Esophagus (tissue), 2 donors: ENCODE measurements around the gene GLP1R. TPM values are rescaled to one million over a fixed set of nuclear protein-coding genes. Genes with fewer than 3 reads are reported as not detected.

ENCODE experiments used
- H3K27ac ChIP-seq, 2 donors: one replicate each; pipeline ENCODE4 v1.5.1; 2013; ENCODE audit warnings: low read depth in 2 of 2, mild to moderate bottlenecking in 2 of 2, inconsistent platforms in 1 of 2, low read length in 1 of 2, moderate library complexity in 1 of 2
- H3K27me3 ChIP-seq, 2 donors: one replicate each; pipeline ENCODE4 v1.6.1; 2013; ENCODE audit warnings: low read length in 2 of 2, control low read depth in 1 of 2, mild to moderate bottlenecking in 1 of 2; ENCODE audit not compliant: insufficient read depth in 2 of 2, control insufficient read depth in 1 of 2
- H3K36me3 ChIP-seq, 2 donors: one replicate each; pipeline ENCODE4 v1.6.1; 2013; ENCODE audit warnings: low read length in 1 of 2; ENCODE audit not compliant: control insufficient read depth in 2 of 2, insufficient read depth in 2 of 2
- H3K4me1 ChIP-seq, 2 donors: one replicate each; pipeline ENCODE4 v1.6.1; 2013; ENCODE audit warnings: low read length in 1 of 2; ENCODE audit not compliant: control insufficient read depth in 2 of 2, insufficient read depth in 2 of 2
- H3K4me3 ChIP-seq, 2 donors: one replicate each; pipeline ENCODE4 v1.5.1; 2013; ENCODE audit warnings: low read length in 2 of 2, mild to moderate bottlenecking in 2 of 2, low read depth in 1 of 2, moderate library complexity in 1 of 2
- H3K9me3 ChIP-seq, 2 donors: one replicate each; pipeline ENCODE4 v1.6.1; 2013; ENCODE audit warnings: mild to moderate bottlenecking in 2 of 2, low read depth in 1 of 2, low read length in 1 of 2, moderate library complexity in 1 of 2; ENCODE audit not compliant: control insufficient read depth in 2 of 2, insufficient read depth in 1 of 2
- WGBS, 2 donors: extraction: QIAGEN DNeasy Blood & Tissue Kit; methylation state at CpG; one replicate each; pipeline ENCODE4 v1.1.7; 2013; 5-methylcytosine and 5-hydroxymethylcytosine counted together
- polyA plus RNA-seq, 2 donors: library from polyadenylated mRNA; stranded (reverse); fragments of 200-250 nt; gene quantifications; one replicate each; pipeline ENCODE4 v1.2.3, GENCODE V29; 2013
- donor health status: healthy with polysubstance abuse.
- donor health status: Bipolar disorder and iron deficiency.

GLP1R gene
- polyA plus RNA-seq, 2 donors, result not detected

DNA sequence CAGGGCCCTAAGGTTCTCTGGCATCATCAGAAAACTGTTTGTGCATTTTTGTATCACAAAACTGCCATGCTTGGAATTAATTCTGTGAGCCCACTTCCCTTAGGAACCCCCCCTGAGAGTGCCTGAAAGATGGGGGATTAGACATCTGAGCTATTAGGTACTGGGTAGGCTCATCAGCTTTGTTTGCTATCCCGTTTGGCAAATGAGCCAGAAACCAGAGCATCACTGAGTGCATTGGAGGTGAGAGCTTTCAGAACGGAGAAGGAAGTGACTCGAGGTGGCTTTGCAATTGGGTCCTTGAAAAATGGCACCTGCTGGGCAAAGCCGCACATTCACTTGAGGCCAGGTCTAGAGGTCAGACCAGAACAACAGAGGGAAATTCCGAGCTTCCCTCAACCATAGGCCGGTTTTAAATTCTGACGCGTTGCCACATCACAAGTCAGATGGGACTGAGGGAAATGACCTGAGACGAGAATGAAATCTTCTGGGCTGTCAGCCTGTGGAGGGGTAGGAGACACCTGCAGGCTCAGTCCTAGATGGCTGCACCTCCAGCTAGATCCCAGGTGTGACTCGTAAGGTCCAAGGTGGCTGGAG, 8.4 kb upstream of the GLP1R start:
- Histone ChIP-seq H3K27ac (no peak overlapping the region), H3K9me3 (no peaks in the 10 kb centered on the region), H3K27me3 (no peaks in the 10 kb centered on the region), H3K4me1 (no peaks in the 10 kb centered on the region), H3K36me3 (no peaks in the 10 kb centered on the region), H3K4me3 (no peak overlapping the region)
- WGBS, 2 donors, result 79 to 82% methylated on average over 10 of the region's 10 CpGs

DNA sequence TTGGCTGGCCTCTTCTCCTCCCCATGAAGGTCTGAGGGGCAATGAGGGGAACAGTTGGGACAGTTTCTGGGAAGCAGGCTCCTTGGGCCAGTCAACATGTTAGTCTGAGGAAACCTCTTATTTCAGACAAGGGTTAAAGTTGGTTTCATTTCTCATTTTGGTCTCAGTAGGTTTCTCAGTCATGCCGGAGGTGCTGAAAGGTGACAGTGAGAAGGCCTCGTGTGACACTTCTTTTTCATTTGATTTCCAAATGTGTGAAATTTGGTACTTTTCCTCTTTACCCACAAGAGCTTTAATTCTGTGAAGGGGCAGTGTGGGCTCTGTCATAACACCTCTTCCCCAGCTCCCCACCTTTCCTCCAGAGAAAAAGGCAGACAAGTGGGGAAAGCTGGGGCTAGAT, 7.5 kb upstream of the GLP1R start:
- Histone ChIP-seq H3K27ac (no peak overlapping the region), H3K27me3 (no peaks in the 10 kb centered on the region), H3K4me1 (no peaks in the 10 kb centered on the region), H3K36me3 (no peaks in the 10 kb centered on the region), H3K4me3 (no peak overlapping the region), H3K9me3 (no peaks in the 10 kb centered on the region)
- 58 to 67% methylated on average over 2 of the region's 2 CpGs for WGBS, 2 donors

DNA sequence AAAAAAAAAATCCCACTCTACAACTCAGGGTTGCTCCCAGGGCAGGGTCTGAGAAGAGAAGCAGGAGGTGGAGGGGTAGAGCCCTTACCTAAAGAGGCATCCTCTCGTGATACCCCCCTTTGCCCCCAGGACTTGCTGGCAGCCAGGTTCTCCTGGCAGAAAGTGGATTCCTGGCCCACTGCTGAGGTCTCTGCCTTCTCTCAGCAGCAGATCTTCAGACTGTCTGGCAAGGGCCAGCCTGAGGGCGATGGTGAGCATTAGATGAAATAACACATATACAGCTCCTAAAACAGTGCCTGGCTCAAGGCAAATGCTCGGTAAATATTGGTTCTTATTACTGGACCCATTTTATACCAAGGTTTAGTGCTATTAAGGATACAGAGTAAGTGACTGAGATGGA, 4.8 kb upstream of the GLP1R start:
- 79 to 82% methylated on average over 3 of the region's 3 CpGs for WGBS, 2 donors
- Histone ChIP-seq H3K36me3 (no peaks in the 10 kb centered on the region), H3K9me3 (peaks cover 0 to 3% of the 10 kb centered on the region in 2 donors), H3K27ac (no peak overlapping the region), H3K4me3 (no peak overlapping the region), H3K4me1 (peaks cover 0 to 1% of the 10 kb centered on the region in 2 donors), H3K27me3 (peaks cover 0 to 8% of the 10 kb centered on the region in 2 donors)

DNA sequence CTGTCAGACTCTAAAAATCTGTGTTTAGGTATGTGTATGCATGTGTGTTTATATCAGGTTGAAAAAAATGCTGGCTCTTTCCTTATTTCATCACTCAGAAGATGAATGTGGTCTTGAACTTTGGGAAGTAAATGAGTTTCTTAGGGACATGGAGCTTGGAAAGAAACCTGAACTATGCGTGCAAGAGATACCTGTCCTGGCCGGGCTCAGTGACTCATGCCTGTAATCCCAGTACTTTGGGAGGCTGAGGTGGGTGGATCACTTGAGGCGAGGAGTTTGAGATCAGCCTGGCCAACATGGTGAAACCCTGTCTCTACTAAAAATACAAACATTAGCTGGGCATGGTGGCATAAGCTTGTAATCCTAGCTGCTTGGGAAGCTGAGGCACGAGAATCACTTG, 4.4 kb upstream of the GLP1R start:
- Histone ChIP-seq H3K4me3 (no peak overlapping the region), H3K9me3 (peaks cover 0 to 3% of the 10 kb centered on the region in 2 donors), H3K27ac (no peak overlapping the region), H3K36me3 (no peaks in the 10 kb centered on the region), H3K4me1 (peaks cover 0 to 2% of the 10 kb centered on the region in 2 donors), H3K27me3 (peaks cover 0 to 10% of the 10 kb centered on the region in 2 donors)
- 49 to 61% methylated on average over 4 of the region's 4 CpGs for WGBS, 2 donors

DNA sequence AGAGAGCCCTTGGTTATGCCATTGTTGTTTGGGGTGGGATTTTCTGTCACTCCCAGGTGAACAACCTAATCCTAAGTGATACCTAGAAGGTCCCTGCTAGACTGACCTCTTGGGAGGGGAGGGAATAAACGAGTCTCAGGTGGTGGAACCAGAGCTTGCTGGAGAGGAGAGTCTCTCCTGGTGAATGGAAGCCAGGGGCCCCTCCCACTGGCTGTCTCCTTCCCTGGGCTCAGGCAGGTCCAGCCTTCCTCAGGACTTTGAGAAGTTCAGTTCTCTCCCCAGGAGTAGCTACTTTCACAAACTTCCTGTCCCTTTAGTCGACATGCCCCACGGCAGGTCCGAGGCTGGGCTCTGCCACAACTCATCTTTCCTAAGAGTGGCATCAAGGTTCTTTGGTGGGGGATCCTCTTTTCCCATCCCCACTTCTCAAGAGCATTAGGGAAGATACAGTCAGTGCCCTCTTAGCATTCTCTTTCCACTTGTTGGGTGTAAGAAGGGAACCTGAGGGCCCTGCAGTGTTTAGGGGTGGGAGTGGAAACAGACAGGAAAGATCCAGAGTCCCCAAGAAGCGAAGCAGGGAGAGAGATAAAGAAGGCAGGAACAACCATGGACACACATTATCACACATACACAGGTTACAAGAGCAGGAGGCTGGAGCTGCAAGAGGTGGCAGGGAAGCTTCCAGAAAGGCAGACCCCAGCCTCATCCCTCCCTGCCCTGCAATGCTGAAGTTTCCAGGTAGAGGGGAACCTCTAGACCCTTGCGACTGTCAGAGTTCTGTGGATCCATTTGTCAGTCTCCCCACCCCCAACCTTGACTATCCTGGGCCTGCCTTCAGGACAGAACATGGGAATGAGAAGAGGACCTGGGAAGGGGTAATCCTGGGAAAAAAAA, 900 bp upstream of the GLP1R start:
- Histone ChIP-seq H3K4me1 (peaks cover 0 to 2% of the 10 kb centered on the region in 2 donors), H3K27me3 (peaks cover 0 to 12% of the 10 kb centered on the region in 2 donors), H3K4me3 (no peak overlapping the region), H3K36me3 (no peaks in the 10 kb centered on the region), H3K9me3 (peaks cover 0 to 3% of the 10 kb centered on the region in 2 donors), H3K27ac (no peak overlapping the region)
- 67 to 69% methylated on average over 6 of the region's 6 CpGs for WGBS, 2 donors

DNA sequence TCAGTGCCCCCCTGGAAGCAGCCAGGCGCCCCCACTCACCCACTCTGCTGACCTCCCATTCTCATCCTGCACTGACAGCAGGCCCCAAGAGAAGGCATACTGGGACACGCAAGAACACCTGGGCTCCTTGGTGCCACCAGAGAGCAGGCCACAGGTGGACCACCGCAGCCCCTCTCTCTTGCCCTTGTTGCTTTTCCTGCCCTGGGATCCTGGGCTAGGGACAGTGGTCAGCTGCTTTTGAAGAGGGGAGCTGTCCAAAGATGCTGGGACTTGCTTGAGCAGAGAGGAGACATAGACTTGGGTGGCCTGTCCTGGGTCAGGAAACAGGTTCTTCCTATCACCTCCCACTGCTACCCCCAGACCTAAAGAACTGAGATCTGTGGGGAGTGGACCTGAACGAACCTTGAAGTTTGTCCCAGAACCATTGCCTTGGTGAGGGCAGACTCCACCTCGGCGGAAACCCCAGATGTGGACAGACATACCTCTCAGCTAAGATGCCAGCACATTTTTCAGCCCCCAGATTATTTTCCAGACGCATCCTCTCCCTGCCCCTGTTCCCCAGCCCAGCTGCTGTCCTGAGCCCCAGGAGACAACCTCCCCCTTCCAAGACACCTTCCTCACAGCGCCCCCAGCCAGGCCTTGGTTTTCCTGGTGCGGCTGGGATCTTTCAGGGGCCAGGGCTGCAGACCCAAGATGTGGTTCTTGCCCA, 1.1 kb downstream of the GLP1R start:
- Histone ChIP-seq H3K9me3 (peaks cover 0 to 3% of the 10 kb centered on the region in 2 donors), H3K4me1 (peaks cover 0 to 2% of the 10 kb centered on the region in 2 donors), H3K27me3 (peaks cover 0 to 12% of the 10 kb centered on the region in 2 donors), H3K36me3 (no peaks in the 10 kb centered on the region), H3K4me3 (no peak overlapping the region), H3K27ac (no peak overlapping the region)
- WGBS, 2 donors, result 84 to 88% methylated on average over 9 of the region's 9 CpGs

DNA sequence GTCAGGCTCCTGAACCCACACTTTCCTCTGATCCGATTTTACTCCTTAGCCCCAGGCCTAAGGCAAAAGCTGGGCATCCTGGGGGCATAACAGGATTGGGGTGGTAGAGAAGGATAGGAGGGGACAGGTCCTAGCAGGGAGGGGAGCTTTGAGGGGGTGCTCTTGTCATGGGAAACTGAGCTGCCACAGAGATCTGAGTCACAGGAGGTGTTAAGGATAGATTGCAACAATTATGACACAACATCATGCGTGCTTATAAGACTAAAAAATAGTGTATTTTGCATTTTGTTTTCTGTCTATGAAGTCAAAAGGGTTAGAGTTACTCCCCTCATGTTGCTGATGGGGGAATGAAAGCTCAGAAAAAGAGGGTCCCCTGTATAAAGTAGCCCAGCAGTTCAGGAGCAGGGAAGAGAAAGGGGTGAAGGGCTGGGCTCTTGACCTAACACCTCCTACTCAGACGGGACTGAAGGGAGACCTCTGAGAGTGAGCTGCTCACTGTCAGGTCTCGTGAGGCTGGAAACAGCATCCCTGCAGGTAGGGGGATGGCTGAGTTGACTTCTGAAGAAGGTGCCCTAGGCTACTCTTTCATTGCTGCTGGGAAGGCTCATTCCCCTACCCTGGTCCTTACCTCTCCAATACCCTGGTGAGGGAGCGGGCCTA, 2.0 kb downstream of the GLP1R start:
- H3K4me3 ChIP-seq, result no peak overlapping the region
- WGBS, 2 donors, result 80 to 86% methylated on average over 5 of the region's 5 CpGs
- H3K27ac ChIP-seq, result no peak overlapping the region
- H3K36me3 ChIP-seq, result no peaks in the 10 kb centered on the region
- H3K4me1 ChIP-seq, result peaks cover 0 to 2% of the 10 kb centered on the region in 2 donors
- peaks cover 0 to 3% of the 10 kb centered on the region in 2 donors for H3K9me3 ChIP-seq
- peaks cover 0 to 12% of the 10 kb centered on the region in 2 donors for H3K27me3 ChIP-seq

DNA sequence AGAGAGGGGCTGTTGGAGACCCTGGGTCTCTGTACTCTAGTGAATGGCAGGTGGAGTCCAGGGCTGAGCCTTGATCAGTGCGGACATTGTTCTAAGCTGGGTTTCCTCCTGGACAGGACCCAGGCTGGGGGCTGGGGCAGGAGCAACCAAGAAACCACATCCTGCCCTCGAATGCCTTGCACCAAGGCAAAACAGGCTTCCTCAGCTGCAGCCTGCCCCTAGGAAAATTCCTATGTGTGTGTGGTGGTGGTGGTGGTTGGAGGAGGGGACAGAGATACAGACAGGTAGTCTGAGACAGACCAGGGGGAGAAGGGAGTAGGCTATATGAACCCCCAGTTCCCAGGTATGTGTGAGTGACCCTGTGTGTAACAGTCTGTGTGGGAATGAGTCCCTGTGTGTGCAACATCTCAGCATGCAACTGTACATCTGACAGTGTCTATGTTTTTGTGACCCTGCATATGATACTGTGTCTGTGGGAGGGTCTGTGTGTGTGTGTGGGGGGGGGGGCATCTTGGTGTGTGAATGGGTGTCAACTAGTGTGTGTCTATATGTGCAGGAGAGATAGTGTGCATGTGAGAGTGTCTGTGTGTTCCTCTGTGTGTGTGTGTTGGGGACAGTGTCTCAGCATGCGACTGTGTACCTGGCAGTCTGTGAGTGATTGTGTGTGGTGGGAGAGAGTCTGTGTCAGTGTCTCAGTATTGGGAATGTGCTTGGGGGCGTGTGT, 3.0 kb downstream of the GLP1R start:
- no peak overlapping the region for H3K27ac ChIP-seq
- H3K27me3 ChIP-seq, result peaks cover 0 to 12% of the 10 kb centered on the region in 2 donors
- H3K4me1 ChIP-seq, result peaks cover 0 to 2% of the 10 kb centered on the region in 2 donors
- H3K9me3 ChIP-seq, result peaks cover 0 to 3% of the 10 kb centered on the region in 2 donors
- H3K4me3 ChIP-seq, result no peak overlapping the region
- no peaks in the 10 kb centered on the region for H3K36me3 ChIP-seq
- WGBS, 2 donors, result 62 to 67% methylated on average over 4 of the region's 4 CpGs
